H9 (cell line): Measurements from ENCODE around the gene CHML. TPM values are rescaled to one million over a fixed set of nuclear protein-coding genes. Genes with fewer than 3 reads are reported as not detected.

ENCODE experiments used
- DNase-seq: peaks from one replicate; pipeline ENCODE4 v3.0.0-alpha.2; 2017
- H2AFZ ChIP-seq: one replicate; pipeline ENCODE4 v1.6.1; 2013; ENCODE audit warnings: mild to moderate bottlenecking, low read length, control low read depth, moderate library complexity
- H2AK5ac ChIP-seq: 2 replicates; pipeline ENCODE4 v1.6.1; 2013; ENCODE audit warnings: low read length, control low read depth, mixed read lengths; ENCODE audit not compliant: insufficient read length
- H2BK120ac ChIP-seq: one replicate; pipeline ENCODE4 v1.6.1; 2013; ENCODE audit warnings: low read depth, mild to moderate bottlenecking, low read length, control low read depth, inconsistent platforms; ENCODE audit not compliant: poor library complexity, severe bottlenecking
- H2BK12ac ChIP-seq: 2 replicates; pipeline ENCODE4 v1.6.1; 2013; ENCODE audit warnings: low read length, control low read depth, mixed read lengths, low read depth; ENCODE audit not compliant: insufficient read length
- H2BK15ac ChIP-seq: 2 replicates; pipeline ENCODE4 v1.6.1; 2013; ENCODE audit warnings: low read depth, low read length, control low read depth
- H2BK20ac ChIP-seq: one replicate; pipeline ENCODE4 v1.6.1; 2013; ENCODE audit warnings: low read depth, mild to moderate bottlenecking, low read length, control low read depth, inconsistent platforms; ENCODE audit not compliant: poor library complexity, severe bottlenecking
- H2BK5ac ChIP-seq: 2 replicates; pipeline ENCODE4 v1.6.1; 2013; ENCODE audit warnings: low read length, control low read depth, mixed read lengths; ENCODE audit not compliant: insufficient read length
- H3K14ac ChIP-seq: 2 replicates; pipeline ENCODE4 v1.6.1; 2013; ENCODE audit warnings: low read length, control low read depth; ENCODE audit not compliant: insufficient read depth
- H3K18ac ChIP-seq: 2 replicates; pipeline ENCODE4 v1.6.1; 2013; ENCODE audit warnings: low read depth, mild to moderate bottlenecking, mixed read lengths, low read length, control low read depth; ENCODE audit not compliant: insufficient read length
- H3K23ac ChIP-seq: 2 replicates; pipeline ENCODE4 v1.6.1; 2013; ENCODE audit warnings: low read length, control low read depth, mixed read lengths, low read depth; ENCODE audit not compliant: insufficient read length
- H3K23me2 ChIP-seq: 2 replicates; pipeline ENCODE4 v1.6.1; 2013; ENCODE audit warnings: low read depth, mild to moderate bottlenecking, mixed read lengths, low read length, control low read depth; ENCODE audit not compliant: insufficient read length, poor library complexity, severe bottlenecking
- H3K27ac ChIP-seq: 2 replicates; pipeline ENCODE4 v1.5.1; 2013; ENCODE audit warnings: low read length, control low read depth, mixed read lengths, low read depth; ENCODE audit not compliant: insufficient read length
- H3K27me3 ChIP-seq: 2 replicates; pipeline ENCODE4 v1.6.1; 2013; ENCODE audit warnings: low read length, control low read depth, inconsistent platforms; ENCODE audit not compliant: insufficient read depth
- H3K4ac ChIP-seq: 2 replicates; pipeline ENCODE4 v1.6.1; 2013; ENCODE audit warnings: low read depth, mild to moderate bottlenecking, control low read depth, inconsistent platforms, low read length, moderate library complexity
- H3K4me1 ChIP-seq: 2 replicates; pipeline ENCODE4 v1.6.1; 2013; ENCODE audit warnings: low read length, control low read depth, inconsistent platforms; ENCODE audit not compliant: insufficient read depth
- H3K4me2 ChIP-seq: 2 replicates; pipeline ENCODE4 v1.6.1; 2013; ENCODE audit warnings: low read length, control low read depth, mixed read lengths; ENCODE audit not compliant: insufficient read length, insufficient read depth
- H3K56ac ChIP-seq: 2 replicates; pipeline ENCODE4 v1.6.1; 2013; ENCODE audit warnings: low read depth, mild to moderate bottlenecking, mixed read lengths, low read length, control low read depth; ENCODE audit not compliant: insufficient read length
- H3K79me1 ChIP-seq: 2 replicates; pipeline ENCODE4 v1.6.1; 2013; ENCODE audit warnings: low read depth, mild to moderate bottlenecking, moderate library complexity, low read length, control low read depth, inconsistent platforms; ENCODE audit not compliant: insufficient read depth, poor library complexity, severe bottlenecking
- H3K79me2 ChIP-seq: 2 replicates; pipeline ENCODE4 v1.6.1; 2013; ENCODE audit warnings: low read length, control low read depth, inconsistent platforms; ENCODE audit not compliant: insufficient read depth
- H3K9ac ChIP-seq: 2 replicates; pipeline ENCODE4 v1.6.1; 2013; ENCODE audit warnings: low read length, control low read depth, mixed read lengths; ENCODE audit not compliant: insufficient read length; ENCODE audit errors: extremely low read depth
- H3K9me3 ChIP-seq: one replicate; pipeline ENCODE4 v1.6.1; 2013; ENCODE audit warnings: low read depth, low read length, inconsistent platforms; ENCODE audit not compliant: control insufficient read depth
- H3T11ph ChIP-seq: one replicate; pipeline ENCODE4 v1.6.1; 2013; ENCODE audit warnings: mild to moderate bottlenecking, low read length, control low read depth, inconsistent platforms
- H4K20me1 ChIP-seq: one replicate; pipeline ENCODE4 v1.6.1; 2013; ENCODE audit not compliant: control insufficient read depth, insufficient read length, insufficient read depth
- H4K5ac ChIP-seq: 2 replicates; pipeline ENCODE4 v1.6.1; 2013; ENCODE audit warnings: low read depth, mild to moderate bottlenecking, mixed read lengths, low read length, control low read depth; ENCODE audit not compliant: insufficient read length
- H4K8ac ChIP-seq: replicated peaks from 2 replicates; pipeline ENCODE4 v1.6.1; 2013; ENCODE audit warnings: low read length, control low read depth, mixed read lengths, low read depth; ENCODE audit not compliant: insufficient read length
- H4K91ac ChIP-seq: 2 replicates; pipeline ENCODE4 v1.6.1; 2013; ENCODE audit warnings: low read depth, mild to moderate bottlenecking, moderate library complexity, mixed read lengths, low read length, control low read depth; ENCODE audit not compliant: insufficient read length
- H3K27ac Mint-ChIP-seq, 3 experiments: 2 replicates in 2 of 3; 3 replicates in 1 of 3; pipeline ENCODE4 v1.8.0; 2020 to 2021; ENCODE audit warnings: mixed read lengths in 3 of 3, mild to moderate bottlenecking in 1 of 3, moderate library complexity in 1 of 3
- H3K27me3 Mint-ChIP-seq: 2 replicates; pipeline ENCODE4 v1.8.0; 2021; ENCODE audit warnings: low read depth, mild to moderate bottlenecking, moderate library complexity, mixed read lengths
- H3K36me3 Mint-ChIP-seq, 3 experiments: 2 replicates in 2 of 3; 3 replicates in 1 of 3; pipeline ENCODE4 v1.8.0; 2020 to 2021; ENCODE audit warnings: low read depth in 3 of 3, mixed read lengths in 3 of 3; ENCODE audit not compliant: insufficient read depth in 1 of 3
- H3K4me1 Mint-ChIP-seq, 2 experiments: 2 replicates each; pipeline ENCODE4 v1.8.0; 2020; ENCODE audit warnings: mixed read lengths in 2 of 2
- H3K4me3 Mint-ChIP-seq, 2 experiments: 2 replicates in 1 of 2; 3 replicates in 1 of 2; pipeline ENCODE4 v1.8.0; 2020 to 2021; ENCODE audit warnings: mild to moderate bottlenecking in 2 of 2, mixed read lengths in 2 of 2, moderate library complexity in 1 of 2
- H3K9me3 Mint-ChIP-seq, 2 experiments: 2 replicates in 1 of 2; 3 replicates in 1 of 2; pipeline ENCODE4 v1.8.0; 2020; ENCODE audit warnings: mild to moderate bottlenecking in 2 of 2, mixed read lengths in 2 of 2, moderate library complexity in 1 of 2
- WGBS: extraction: QIAGEN DNeasy Blood & Tissue Kit; methylation state at CpG from one replicate; pipeline ENCODE4 v1.1.7; 2013; ENCODE audit warnings: missing lambda C conversion rate, low lambda C conversion rate, mixed read lengths; ENCODE audit not compliant: insufficient read length; ENCODE audit errors: extremely low coverage; 5-methylcytosine and 5-hydroxymethylcytosine counted together
- total RNA-seq: library from RNA; stranded (reverse); gene quantifications from 2 replicates; pipeline ENCODE4 v1.2.1, GENCODE V29; 2021
- TF ChIP-seq, protein P1 (sequence below): fragments of 200-600 bp; sonication (generic); conservative IDR thresholded peaks from 3 replicates; pipeline ENCODE4 v1.8.0; 2021; ENCODE audit warnings: antibody characterized with exemption, mild to moderate bottlenecking

CHML gene
- total RNA-seq, 1 experiment from 2014 or later: 45.7 TPM

DNA sequence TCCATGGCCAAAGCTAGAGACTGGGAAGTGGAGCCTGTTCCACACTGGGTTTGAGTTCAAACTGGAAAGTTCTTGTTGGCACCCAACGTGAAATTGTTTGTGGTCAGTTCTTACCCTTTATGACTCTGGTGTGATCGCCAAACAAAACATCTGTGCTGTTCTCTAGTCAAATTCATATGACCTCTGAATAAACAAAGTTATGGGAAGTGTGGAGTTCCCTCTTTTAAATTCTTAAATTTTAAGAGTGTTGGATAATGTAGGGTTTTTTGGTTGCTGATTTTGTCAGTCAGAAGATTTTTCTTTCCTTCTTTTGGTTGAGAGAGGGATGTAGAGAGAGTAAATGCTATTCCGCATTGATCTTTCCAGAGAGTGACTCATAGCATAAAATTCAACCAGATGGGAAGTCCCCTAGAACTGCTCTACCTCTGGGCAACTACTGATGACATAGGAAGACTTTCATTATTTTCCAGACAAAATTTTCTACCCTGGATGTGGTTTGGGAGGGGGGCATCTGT, 36.4 kb downstream of the CHML start:
- no peak overlapping the region for H2BK20ac ChIP-seq
- H3K79me2 ChIP-seq: no peaks in the 10 kb centered on the region
- no peaks in the 10 kb centered on the region for H4K20me1 ChIP-seq
- no peak overlapping the region for H3T11ph ChIP-seq
- no peak overlapping the region for H3K18ac ChIP-seq
- no peak overlapping the region for H2BK12ac ChIP-seq
- H2BK15ac ChIP-seq: no peak overlapping the region
- H2AFZ ChIP-seq: no peak overlapping the region
- H3K79me1 ChIP-seq: no peaks in the 10 kb centered on the region
- no peak overlapping the region for H3K4ac ChIP-seq
- no peak overlapping the region for H3K56ac ChIP-seq
- H3K27ac ChIP-seq: no peak overlapping the region
- H2BK120ac ChIP-seq: no peak overlapping the region
- H3K23ac ChIP-seq: no peak overlapping the region
- H4K5ac ChIP-seq: no peak overlapping the region
- no CpG with 5 or more reads among the region's 3 CpGs for WGBS
- TF ChIP-seq, protein P1, sequence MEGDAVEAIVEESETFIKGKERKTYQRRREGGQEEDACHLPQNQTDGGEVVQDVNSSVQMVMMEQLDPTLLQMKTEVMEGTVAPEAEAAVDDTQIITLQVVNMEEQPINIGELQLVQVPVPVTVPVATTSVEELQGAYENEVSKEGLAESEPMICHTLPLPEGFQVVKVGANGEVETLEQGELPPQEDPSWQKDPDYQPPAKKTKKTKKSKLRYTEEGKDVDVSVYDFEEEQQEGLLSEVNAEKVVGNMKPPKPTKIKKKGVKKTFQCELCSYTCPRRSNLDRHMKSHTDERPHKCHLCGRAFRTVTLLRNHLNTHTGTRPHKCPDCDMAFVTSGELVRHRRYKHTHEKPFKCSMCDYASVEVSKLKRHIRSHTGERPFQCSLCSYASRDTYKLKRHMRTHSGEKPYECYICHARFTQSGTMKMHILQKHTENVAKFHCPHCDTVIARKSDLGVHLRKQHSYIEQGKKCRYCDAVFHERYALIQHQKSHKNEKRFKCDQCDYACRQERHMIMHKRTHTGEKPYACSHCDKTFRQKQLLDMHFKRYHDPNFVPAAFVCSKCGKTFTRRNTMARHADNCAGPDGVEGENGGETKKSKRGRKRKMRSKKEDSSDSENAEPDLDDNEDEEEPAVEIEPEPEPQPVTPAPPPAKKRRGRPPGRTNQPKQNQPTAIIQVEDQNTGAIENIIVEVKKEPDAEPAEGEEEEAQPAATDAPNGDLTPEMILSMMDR: no peak
- H3K27me3 ChIP-seq: no peaks in the 10 kb centered on the region
- Mint-ChIP-seq H3K4me1 (no peaks in the 10 kb centered on the region), H3K27me3 (no peaks in the 10 kb centered on the region), H3K36me3 (peaks cover 0 to 3% (median 0%) of the 10 kb centered on the region in 3 experiments; a peak in 3 of 7 replicates), H3K27ac (no peak overlapping the region), H3K9me3 (no peaks in the 10 kb centered on the region; a peak in 1 of 5 replicates), H3K4me3 (no peak overlapping the region)
- H3K4me1 ChIP-seq: no peaks in the 10 kb centered on the region
- no peak overlapping the region for H3K4me2 ChIP-seq
- no peaks in the 10 kb centered on the region for H3K23me2 ChIP-seq
- no peak overlapping the region for H4K91ac ChIP-seq
- no peak overlapping the region for H3K9ac ChIP-seq
- H2BK5ac ChIP-seq: no peak overlapping the region
- no peak overlapping the region for H2AK5ac ChIP-seq
- H4K8ac ChIP-seq: no peak overlapping the region
- no peak overlapping the region for H3K14ac ChIP-seq
- H3K9me3 ChIP-seq: no peaks in the 10 kb centered on the region
- DNase-seq: no peak
